ENCODE measurements around the gene LMNA.

The LMNA gene

GRCh38 chr1:156082309-156083091, 32.0 kb upstream of the LMNA start, which contains the start of gene MEX3A:
Gene MEX3A (minus strand): TSS chr1:156082465. CDS start chr1:156081998, 467 bp downstream.
- DNase-seq: peak; percentile 87

- no peak for DNase-seq
These were observed 30.4 kb upstream of the LMNA start for GRCh38 chr1:156083800-156084790.

- DNase-seq: no peak
These were observed 28.3 kb upstream of the LMNA start for GRCh38 chr1:156086256-156086662.

GRCh38 chr1:156089704-156090103, 24.8 kb upstream of the LMNA start:
- no peak for DNase-seq

- DNase-seq: no peak
These were observed 24.2 kb upstream of the LMNA start for GRCh38 chr1:156090138-156090839.

- DNase-seq: peak; percentile 96
These were observed 23.7 kb upstream of the LMNA start for GRCh38 chr1:156090840-156091188.

GRCh38 chr1:156091610-156092009, 22.9 kb upstream of the LMNA start:
- DNase-seq: no peak

- no peak for DNase-seq
These were observed 18.5 kb upstream of the LMNA start for GRCh38 chr1:156095906-156096508.

- DNase-seq: peak; percentile 95
These were observed 17.7 kb upstream of the LMNA start for GRCh38 chr1:156096640-156097391.

GRCh38 chr1:156097499-156098178, 16.9 kb upstream of the LMNA start:
- DNase-seq: peak; percentile 81

- no peak for DNase-seq
These were observed 15.7 kb upstream of the LMNA start for GRCh38 chr1:156098784-156099183.

GRCh38 chr1:156099282-156099681, 15.2 kb upstream of the LMNA start:
- DNase-seq: no peak

GRCh38 chr1:156100205-156100995, 14.1 kb upstream of the LMNA start:
- no peak for DNase-seq

GRCh38 chr1:156101880-156102279, 12.6 kb upstream of the LMNA start:
- DNase-seq: no peak

- no peak for DNase-seq
These were observed 11.6 kb upstream of the LMNA start for GRCh38 chr1:156102633-156103511.

GRCh38 chr1:156103521-156103947, 11.0 kb upstream of the LMNA start:
- DNase-seq: peak; percentile 86

- DNase-seq: peak; percentile 87
These were observed 10.3 kb upstream of the LMNA start for GRCh38 chr1:156104065-156104810.

Measured in activated effector memory CD4-positive, alpha-beta T cell treated with anti-CD3 and anti-CD28 coated beads, Interleukin-2, amount 50 U/mL, for 16 hours (primary cell).